Tibial nerve (tissue), 4 donors: ENCODE data around the gene KIDINS220. TPM values are rescaled to one million over a fixed set of nuclear protein-coding genes. Genes with fewer than 3 reads are reported as not detected.

Experiments
- DNase-seq, 2 donors: peaks; one replicate each; pipeline ENCODE4 v3.0.0-alpha.2; 2019; ENCODE audit warnings: low spot score in 2 of 2
- H3K27ac ChIP-seq, 4 donors: fragments of 200-600 bp; sonication (generic) in 3 of 4; one replicate each; pipeline ENCODE4 v1.5.1; 2017 to 2019; ENCODE audit warnings: mild to moderate bottlenecking in 1 of 4
- H3K27me3 ChIP-seq, 2 donors: fragments of 200-600 bp; sonication (generic) in 1 of 2; one replicate each; pipeline versions ENCODE4 v1.5.1 to v1.6.0; 2017 to 2019
- H3K36me3 ChIP-seq, 3 donors: fragments of 200-600 bp; sonication (generic); one replicate each; pipeline ENCODE4 v1.5.1; 2018 to 2019
- H3K4me1 ChIP-seq, 4 donors: fragments of 200-600 bp; sonication (generic) in 3 of 4; one replicate each; pipeline ENCODE4 v1.5.1; 2017 to 2019
- H3K4me3 ChIP-seq, 4 donors: fragments of 200-600 bp; sonication (generic) in 3 of 4; one replicate each; pipeline ENCODE4 v1.5.1; 2017 to 2019; ENCODE audit warnings: mild to moderate bottlenecking in 1 of 4, moderate library complexity in 1 of 4
- H3K9me3 ChIP-seq, 4 donors: fragments of 200-600 bp; sonication (generic) in 3 of 4; one replicate each; pipeline ENCODE4 v1.5.1; 2017 to 2019
- CTCF ChIP-seq, 5 experiments: fragments of 200-600 bp in 3 of 5; fragments of 450-650 bp in 2 of 5; sonication (generic) in 3 of 5; IDR thresholded peaks; one replicate each; pipeline ENCODE4 v1.5.1; 2016 to 2019; ENCODE audit warnings: antibody characterized with exemption in 5 of 5, mild to moderate bottlenecking in 3 of 5, moderate library complexity in 2 of 5
- EP300 ChIP-seq, 2 donors: sonication (generic); formaldehyde crosslinking; IDR thresholded peaks; one replicate each; pipeline ENCODE4 v1.6.1; 2017; ENCODE audit warnings: antibody characterized with exemption in 2 of 2, mild to moderate bottlenecking in 1 of 2
- POLR2A ChIP-seq, 2 donors: fragments of 450-650 bp; IDR thresholded peaks; one replicate each; pipeline ENCODE4 v1.6.1; 2017; ENCODE audit warnings: antibody characterized with exemption in 2 of 2, mild to moderate bottlenecking in 2 of 2, moderate library complexity in 2 of 2
- WGBS, 2 donors: methylation state at CpG; one replicate each; pipeline ENCODE4 v1.1.5; 2018; 5-methylcytosine and 5-hydroxymethylcytosine counted together
- total RNA-seq, 4 donors: library from RNA; depleted of rRNA; stranded (reverse); fragments of >200 nt; gene quantifications; one replicate each; pipeline ENCODE4 v1.1.0, GENCODE V29; 2016

The KIDINS220 gene
- total RNA-seq, 4 donors from 2014 or later, result 80.1 to 131 (median 109) TPM

DNA sequence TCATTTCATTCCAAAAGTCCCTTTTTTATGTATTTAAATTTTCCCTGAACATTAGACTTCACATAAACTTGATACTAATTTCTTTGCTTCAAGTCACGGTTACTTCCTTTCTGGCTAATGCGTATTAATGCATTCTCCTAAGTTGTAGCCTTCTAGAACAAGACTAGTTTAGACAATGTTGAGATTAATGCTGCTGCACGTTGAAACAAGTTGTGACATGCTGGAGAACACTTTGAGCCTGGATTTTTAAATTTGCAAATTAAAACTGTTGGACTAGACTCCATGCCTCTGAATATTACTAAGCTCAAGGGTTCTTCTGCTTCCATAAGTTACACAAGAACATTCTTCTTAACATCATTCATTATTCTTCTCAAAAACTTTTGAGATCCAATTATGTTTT lies 126.5 kb downstream of the KIDINS220 start:
- Histone ChIP-seq H3K4me3 (no peak overlapping the region), H3K4me1 (no peaks in the 10 kb centered on the region), H3K27ac (no peak overlapping the region), H3K9me3 (peaks cover 0 to 3% (median 0%) of the 10 kb centered on the region in 4 donors), H3K36me3 (no peaks in the 10 kb centered on the region), H3K27me3 (no peaks in the 10 kb centered on the region)
- no peak for DNase-seq
- WGBS, 2 donors, result 77 to 80% methylated on average over 3 of the region's 3 CpGs
- no peak for TF ChIP-seq CTCF (IDR thresholded peaks at IDR 0.05)
- no peak for TF ChIP-seq EP300 (IDR thresholded peaks at IDR 0.05)
- no peak for TF ChIP-seq POLR2A (IDR thresholded peaks at IDR 0.05)

GRCh38 chr2:8709611-8710010 lies 127.8 kb downstream of the KIDINS220 start:
- Histone ChIP-seq H3K9me3 (no peaks in the 10 kb centered on the region), H3K27ac (no peak overlapping the region), H3K4me3 (no peak overlapping the region), H3K27me3 (no peaks in the 10 kb centered on the region), H3K4me1 (no peaks in the 10 kb centered on the region), H3K36me3 (no peaks in the 10 kb centered on the region)
- TF ChIP-seq POLR2A (IDR thresholded peaks at IDR 0.05) (no peak), EP300 (IDR thresholded peaks at IDR 0.05) (no peak), CTCF (IDR thresholded peaks at IDR 0.05) (no peak)
- WGBS, 2 donors, result 90% methylated on average over 14 of the region's 14 CpGs
- DNase-seq, result no peak

DNA sequence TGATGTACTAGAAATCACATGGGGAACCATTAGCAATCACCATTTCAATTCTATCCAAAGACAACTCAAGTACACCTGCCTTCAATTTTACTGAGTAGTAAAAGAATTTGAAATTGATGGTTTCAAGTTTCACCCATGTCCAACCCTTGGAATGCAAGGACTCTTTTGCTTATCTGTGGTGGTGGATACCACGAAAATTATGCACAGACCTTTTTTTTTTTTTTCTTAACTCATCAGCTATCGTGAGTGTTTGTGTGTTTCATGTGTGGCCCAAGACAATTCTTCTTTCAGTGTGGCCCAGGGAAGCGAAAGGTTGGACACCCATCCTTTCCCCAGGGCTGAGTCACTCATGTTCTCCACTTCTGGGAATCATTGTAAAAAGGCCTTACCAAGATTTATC lies 132.5 kb downstream of the KIDINS220 start:
- 62 to 64% methylated on average over 3 of the region's 3 CpGs for WGBS, 2 donors
- Histone ChIP-seq H3K9me3 (no peaks in the 10 kb centered on the region), H3K27ac (no peak overlapping the region), H3K36me3 (no peaks in the 10 kb centered on the region), H3K4me1 (no peaks in the 10 kb centered on the region), H3K4me3 (no peak overlapping the region), H3K27me3 (no peaks in the 10 kb centered on the region)
- TF ChIP-seq CTCF (IDR thresholded peaks at IDR 0.05) (no peak), EP300 (IDR thresholded peaks at IDR 0.05) (no peak), POLR2A (IDR thresholded peaks at IDR 0.05) (no peak)
- no peak for DNase-seq

- no peaks in the 10 kb centered on the region for H3K4me1 ChIP-seq
- DNase-seq, result no peak
- TF ChIP-seq CTCF (IDR thresholded peaks at IDR 0.05), result no peak
- no peak for TF ChIP-seq POLR2A (IDR thresholded peaks at IDR 0.05)
- TF ChIP-seq EP300 (IDR thresholded peaks at IDR 0.05), result no peak
- H3K36me3 ChIP-seq, result no peaks in the 10 kb centered on the region
- no peaks in the 10 kb centered on the region for H3K27me3 ChIP-seq
- peaks cover 0 to 15% (median 0%) of the 10 kb centered on the region in 4 donors for H3K9me3 ChIP-seq
- no peak overlapping the region for H3K27ac ChIP-seq
- H3K4me3 ChIP-seq, result no peak overlapping the region
- 57 to 64% methylated on average over 16 of the region's 16 CpGs for WGBS, 2 donors
Measured at GRCh38 chr2:8701681-8702379, 135.6 kb downstream of the KIDINS220 start.

GRCh38 chr2:8699839-8700238 lies 137.6 kb downstream of the KIDINS220 start:
- Histone ChIP-seq H3K36me3 (no peaks in the 10 kb centered on the region), H3K4me1 (no peaks in the 10 kb centered on the region), H3K9me3 (peaks cover 0 to 15% (median 0%) of the 10 kb centered on the region in 4 donors), H3K27me3 (no peaks in the 10 kb centered on the region), H3K27ac (no peak overlapping the region), H3K4me3 (no peak overlapping the region)
- 88 to 91% methylated on average over 7 of the region's 7 CpGs for WGBS, 2 donors
- no peak for DNase-seq
- TF ChIP-seq POLR2A (IDR thresholded peaks at IDR 0.05) (no peak), CTCF (IDR thresholded peaks at IDR 0.05) (no peak), EP300 (IDR thresholded peaks at IDR 0.05) (no peak)
